Renal pelvis (tissue), 4 donors: ENCODE results near the gene PCDHGB7. TPM values are rescaled to one million over a fixed set of nuclear protein-coding genes. Genes with fewer than 3 reads are reported as not detected.
"Not testable (repeated sequence)": the region's sequence is repeated elsewhere in the genome, so short reads cannot be mapped to it uniquely, and the experiment has no call there.

Experiments
- DNase-seq: peaks from one replicate; pipeline ENCODE4 v3.0.0-alpha.2; 2013
- polyA plus RNA-seq, 3 donors: library from polyadenylated mRNA; unstranded; fragments of 120-200 nt; gene quantifications; one replicate each; pipeline ENCODE4 v1.2.1, GENCODE V29; 2013; ENCODE audit not compliant: insufficient read length in 3 of 3

PCDHGB7 gene
- polyA plus RNA-seq, 3 donors: 11.0 to 17.3 (median 16.1) TPM

DNA sequence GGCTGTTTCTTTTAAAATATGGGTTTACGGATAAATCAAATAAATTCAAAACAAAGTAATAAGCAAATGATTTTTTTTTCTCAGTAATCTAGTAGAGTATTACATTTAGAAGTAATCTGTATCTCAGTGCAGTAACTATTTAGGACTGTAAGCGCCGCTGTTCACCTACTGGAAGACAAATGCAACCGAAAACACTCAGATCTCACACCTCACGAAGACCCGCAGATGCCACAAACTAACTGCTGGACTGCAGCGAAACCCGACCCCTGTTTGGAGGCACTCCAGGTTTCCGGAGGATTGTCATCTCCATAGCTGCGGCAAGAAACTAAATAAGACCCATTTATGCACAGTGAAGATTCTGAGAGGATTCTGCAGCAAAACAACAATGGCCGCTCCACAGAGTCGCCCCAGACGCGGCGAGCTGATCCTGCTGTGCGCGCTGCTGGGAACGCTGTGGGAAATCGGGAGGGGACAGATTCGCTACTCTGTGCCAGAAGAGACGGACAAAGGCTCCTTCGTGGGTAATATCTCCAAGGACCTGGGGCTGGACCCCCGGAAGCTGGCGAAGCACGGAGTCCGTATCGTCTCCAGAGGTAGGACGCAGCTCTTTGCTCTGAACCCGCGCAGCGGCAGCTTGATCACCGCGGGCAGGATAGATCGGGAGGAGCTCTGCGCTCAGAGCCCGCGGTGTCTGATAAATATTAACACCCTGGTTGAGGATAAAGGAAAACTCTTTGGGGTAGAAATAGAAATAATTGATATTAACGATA is 24.9 kb upstream of the PCDHGB7 start, which contains the start of gene PCDHGA8:
TSS of gene PCDHGA8 (plus strand) at position 205 of the 770 bp plus-strand sequence. CDS start at position 386, 181 bp downstream.
- DNase-seq: no peak

DNA sequence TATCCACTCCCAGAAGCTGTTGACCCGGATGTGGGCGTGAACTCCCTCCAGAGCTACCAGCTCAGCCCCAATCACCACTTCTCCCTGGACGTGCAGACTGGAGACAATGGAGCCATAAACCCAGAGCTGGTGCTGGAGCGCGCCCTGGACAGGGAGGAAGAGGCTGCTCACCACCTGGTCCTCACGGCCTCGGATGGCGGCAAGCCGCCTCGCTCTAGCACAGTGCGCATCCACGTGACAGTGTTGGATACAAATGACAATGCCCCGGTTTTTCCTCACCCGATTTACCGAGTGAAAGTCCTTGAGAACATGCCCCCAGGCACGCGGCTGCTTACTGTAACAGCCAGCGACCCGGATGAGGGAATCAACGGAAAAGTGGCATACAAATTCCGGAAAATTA is 24.2 kb upstream of the PCDHGB7 start:
- no peak for DNase-seq

DNA sequence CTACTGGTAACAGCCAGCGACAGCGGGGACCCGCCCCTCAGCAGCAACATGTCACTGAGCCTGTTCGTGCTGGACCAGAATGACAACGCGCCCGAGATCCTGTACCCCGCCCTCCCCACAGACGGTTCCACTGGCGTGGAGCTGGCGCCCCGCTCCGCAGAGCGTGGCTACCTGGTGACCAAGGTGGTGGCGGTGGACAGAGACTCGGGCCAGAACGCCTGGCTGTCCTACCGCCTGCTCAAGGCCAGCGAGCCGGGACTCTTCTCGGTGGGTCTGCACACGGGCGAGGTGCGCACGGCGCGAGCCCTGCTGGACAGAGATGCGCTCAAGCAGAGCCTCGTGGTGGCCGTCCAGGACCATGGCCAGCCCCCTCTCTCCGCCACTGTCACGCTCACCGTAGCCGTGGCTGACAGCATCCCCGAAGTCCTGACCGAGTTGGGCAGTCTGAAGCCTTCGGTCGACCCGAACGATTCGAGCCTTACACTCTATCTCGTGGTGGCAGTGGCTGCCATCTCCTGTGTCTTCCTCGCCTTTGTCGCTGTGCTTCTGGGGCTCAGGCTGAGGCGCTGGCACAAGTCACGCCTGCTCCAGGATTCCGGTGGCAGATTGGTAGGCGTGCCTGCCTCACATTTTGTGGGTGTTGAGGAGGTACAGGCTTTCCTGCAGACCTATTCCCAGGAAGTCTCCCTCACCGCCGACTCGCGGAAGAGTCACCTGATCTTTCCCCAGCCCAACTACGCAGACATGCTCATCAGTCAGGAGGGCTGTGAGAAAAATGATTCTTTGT is 22.9 kb upstream of the PCDHGB7 start:
- DNase-seq: not testable (repeated sequence)

DNA sequence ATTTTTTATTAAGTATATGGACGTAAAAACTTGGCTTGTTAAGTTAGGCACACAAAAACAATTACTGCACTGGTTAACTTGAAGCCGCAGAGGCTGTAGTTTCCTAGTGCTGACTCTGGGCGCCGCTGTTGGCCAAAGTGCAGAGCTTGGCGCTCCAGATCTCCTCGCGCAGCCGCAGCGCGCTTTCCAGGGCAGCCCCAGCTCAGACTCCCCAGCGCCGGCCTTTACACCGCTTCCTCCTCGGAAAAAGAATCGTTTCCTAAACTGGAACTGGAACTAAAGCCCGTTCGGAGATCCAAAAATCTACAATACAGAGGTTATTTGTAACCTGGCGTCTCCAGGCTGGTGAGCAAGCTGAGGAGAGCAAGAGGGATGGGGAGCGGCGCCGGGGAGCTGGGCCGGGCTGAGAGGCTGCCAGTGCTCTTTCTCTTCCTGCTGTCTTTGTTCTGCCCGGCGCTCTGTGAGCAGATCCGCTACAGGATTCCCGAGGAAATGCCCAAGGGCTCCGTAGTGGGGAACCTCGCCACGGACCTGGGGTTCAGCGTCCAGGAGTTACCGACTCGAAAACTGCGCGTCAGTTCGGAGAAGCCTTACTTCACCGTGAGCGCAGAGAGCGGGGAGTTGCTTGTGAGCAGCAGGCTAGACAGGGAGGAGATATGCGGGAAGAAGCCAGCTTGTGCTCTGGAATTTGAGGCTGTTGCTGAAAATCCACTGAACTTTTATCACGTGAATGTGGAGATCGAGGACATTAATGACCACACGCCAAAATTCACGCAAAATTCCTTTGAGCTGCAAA is 19.5 kb upstream of the PCDHGB7 start, which contains the start of gene PCDHGB5:
TSS of gene PCDHGB5 (plus strand) at position 192 of the 796 bp plus-strand sequence. CDS start at position 373, 181 bp downstream.
- DNase-seq: not testable (repeated sequence)

DNA sequence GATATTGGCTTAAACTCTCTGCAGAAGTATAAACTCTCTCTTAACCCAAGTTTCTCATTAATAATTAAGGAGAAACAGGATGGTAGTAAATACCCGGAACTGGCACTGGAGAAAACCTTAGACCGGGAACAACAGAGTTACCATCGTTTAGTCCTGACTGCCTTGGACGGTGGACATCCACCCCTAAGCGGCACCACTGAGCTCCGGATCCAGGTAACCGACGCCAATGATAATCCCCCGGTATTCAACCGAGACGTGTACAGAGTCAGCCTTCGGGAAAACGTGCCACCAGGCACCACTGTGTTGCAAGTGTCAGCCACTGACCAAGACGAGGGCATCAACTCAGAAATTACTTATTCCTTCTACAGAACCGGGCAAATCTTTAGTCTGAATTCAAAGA is 18.9 kb upstream of the PCDHGB7 start:
- no peak for DNase-seq

DNA sequence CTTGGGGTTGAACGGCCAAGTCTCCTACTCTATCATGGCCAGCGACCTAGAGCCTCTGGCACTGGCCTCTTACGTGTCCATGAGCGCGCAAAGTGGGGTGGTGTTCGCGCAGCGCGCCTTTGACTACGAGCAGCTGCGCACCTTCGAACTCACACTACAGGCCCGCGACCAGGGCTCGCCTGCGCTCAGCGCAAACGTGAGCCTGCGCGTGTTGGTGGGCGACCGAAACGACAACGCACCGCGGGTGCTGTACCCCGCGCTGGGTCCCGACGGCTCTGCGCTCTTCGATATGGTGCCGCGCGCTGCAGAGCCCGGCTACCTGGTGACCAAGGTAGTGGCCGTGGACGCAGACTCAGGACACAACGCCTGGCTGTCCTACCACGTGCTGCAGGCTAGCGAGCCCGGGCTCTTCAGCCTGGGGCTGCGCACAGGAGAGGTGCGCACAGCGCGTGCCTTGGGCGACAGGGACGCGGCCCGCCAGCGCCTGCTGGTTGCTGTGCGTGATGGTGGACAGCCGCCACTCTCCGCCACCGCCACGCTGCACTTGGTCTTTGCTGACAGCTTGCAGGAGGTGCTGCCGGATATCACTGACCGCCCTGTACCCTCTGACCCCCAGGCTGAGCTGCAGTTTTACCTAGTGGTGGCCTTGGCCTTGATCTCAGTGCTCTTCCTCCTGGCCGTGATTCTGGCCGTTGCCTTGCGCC is 17.8 kb upstream of the PCDHGB7 start:
- no peak for DNase-seq

DNA sequence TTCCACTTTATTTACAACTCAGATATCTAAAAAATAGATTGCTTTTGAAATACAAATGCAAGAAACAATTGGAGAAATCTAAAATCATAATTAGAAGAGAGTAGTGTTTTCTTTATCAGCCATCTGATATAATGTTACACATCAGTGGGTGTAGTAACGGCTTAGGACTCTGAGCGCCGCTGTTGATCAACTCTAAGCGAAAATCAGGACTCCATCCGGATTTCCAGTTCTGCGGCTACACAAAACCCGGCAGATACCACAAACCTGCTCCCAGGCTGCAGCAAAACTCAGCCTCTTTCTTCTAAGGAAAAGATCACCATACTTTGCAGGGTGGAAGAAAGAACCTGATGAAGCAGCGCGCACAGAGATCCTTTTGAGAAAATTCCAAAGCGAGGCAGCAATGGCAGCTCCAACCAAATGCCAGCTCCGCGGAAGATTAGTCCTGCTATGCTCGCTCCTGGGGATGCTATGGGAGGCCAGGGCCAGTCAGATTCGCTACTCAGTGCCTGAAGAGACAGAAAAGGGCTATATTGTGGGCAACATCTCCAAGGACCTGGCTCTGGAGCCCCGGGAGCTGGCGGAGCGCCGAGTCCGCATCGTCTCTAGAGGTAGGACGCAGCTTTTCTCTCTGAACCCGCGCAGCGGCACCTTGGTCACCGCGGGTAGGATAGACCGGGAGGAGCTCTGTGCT is 14.8 kb upstream of the PCDHGB7 start, which contains the start of gene PCDHGA9:
TSS of gene PCDHGA9 (plus strand) at position 226 of the 691 bp plus-strand sequence. CDS start at position 401, 175 bp downstream.
- DNase-seq: no peak

DNA sequence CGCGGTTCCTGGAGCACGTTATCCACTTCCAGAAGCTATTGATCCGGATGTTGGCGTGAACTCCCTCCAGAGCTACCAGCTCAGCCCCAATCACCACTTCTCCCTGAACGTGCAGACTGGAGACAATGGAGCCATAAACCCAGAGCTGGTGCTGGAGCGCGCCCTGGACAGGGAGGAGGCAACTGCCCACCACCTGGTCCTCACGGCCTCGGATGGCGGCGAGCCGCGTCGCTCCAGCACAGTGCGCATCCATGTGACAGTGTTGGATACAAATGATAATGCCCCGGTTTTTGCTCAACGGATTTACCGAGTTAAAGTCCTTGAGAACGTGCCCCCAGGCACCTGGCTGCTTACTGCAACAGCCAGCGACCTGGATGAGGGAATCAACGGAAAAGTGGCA is 14.1 kb upstream of the PCDHGB7 start:
- DNase-seq: no peak

DNA sequence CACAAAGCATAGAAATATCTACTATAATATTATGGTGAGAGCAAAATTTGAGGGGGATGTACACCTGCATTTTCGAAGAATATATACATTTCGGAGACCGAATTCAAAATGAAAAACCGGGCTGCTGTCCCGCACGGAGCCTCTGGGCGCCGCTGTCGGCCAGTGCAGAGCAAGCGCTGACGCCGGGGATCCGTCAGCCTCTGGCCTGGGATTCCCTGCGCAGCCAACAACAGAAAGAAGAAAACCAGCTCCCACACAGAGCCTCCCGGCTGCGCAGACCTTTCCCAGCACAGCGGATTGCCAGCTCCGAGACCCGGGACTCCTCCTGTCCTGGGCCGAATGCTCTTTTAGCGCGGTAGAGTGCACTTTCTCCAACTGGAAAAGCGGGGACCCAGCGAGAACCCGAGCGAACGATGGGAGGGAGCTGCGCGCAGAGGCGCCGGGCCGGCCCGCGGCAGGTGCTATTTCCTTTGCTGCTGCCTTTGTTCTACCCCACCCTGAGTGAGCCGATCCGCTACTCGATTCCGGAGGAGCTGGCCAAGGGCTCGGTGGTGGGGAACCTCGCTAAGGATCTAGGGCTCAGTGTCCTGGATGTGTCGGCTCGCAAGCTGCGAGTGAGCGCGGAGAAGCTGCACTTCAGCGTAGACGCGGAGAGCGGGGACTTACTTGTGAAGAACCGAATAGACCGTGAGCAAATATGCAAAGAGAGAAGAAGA is 9.5 kb upstream of the PCDHGB7 start, which contains the start of gene PCDHGB6:
TSS of gene PCDHGB6 (plus strand) at position 232 of the 716 bp plus-strand sequence. CDS start at position 414, 182 bp downstream.
- DNase-seq: not testable (repeated sequence)

DNA sequence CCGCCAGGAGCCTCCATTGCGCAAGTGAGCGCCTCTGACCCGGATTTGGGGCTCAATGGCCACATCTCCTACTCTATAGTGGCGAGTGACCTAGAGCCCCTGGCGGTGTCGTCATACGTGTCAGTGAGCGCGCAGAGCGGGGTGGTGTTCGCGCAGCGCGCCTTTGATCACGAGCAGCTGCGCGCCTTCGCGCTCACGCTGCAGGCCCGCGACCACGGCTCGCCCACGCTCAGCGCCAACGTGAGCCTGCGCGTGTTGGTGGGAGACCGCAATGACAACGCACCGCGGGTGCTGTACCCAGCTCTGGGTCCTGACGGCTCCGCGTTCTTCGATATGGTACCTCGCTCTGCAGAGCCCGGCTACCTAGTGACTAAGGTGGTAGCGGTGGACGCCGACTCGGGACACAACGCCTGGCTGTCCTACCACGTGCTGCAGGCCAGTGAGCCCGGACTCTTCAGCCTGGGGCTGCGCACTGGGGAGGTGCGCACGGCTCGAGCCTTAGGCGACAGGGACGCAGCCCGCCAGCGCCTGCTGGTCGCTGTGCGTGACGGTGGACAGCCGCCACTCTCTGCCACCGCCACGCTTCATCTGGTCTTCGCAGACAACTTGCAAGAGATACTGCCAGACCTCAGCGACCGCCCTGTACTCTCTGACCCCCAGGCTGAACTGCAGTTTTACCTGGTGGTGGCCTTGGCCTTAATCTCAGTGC is 7.7 kb upstream of the PCDHGB7 start:
- no peak for DNase-seq

DNA sequence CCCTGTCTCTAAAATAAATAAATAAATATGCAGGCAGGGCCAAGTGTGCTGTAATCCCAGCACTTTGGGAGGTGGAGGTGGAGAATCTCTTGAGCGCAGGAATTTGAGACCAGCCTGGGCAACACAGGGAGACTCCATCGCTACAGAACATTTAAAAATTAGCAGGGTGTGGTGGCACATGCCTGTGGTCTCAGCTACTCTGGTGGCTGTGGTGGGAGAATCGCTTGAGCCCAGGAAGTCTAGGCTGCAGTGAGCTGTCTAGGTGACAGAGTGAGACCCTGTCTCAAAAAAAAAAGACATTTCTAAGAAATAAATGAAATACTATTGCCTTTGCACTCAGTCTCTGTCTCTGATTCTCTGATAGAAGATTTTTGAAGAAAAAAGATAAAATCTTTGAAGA is 5.9 kb upstream of the PCDHGB7 start:
- DNase-seq: no peak

DNA sequence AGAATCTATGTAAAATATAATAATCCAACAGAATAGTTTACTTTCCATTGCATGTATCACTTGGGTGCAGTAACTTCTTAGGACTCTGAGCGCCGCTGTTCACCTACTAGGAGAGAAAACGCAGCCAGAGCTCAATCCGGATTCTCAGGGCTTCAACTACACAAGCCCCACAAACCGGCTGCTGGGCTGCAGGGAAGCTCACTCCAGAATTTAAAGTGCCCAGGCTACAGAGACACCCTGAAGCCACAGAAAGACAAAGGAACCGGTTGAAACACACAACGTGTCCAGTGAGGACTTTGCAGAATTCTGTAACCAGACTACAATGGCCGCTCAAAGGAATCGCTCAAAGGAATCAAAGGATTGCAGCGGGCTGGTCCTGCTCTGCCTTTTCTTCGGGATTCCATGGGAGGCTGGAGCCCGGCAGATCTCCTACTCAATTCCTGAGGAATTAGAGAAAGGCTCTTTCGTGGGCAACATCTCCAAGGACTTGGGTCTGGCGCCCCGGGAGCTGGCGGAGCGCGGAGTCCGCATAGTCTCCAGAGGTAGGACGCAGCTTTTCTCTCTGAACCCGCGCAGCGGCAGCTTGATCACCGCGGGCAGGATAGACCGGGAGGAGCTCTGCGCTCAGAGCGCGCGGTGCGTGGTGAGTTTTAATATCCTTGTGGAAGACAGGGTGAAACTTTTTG is 4.5 kb upstream of the PCDHGB7 start, which contains the start of gene PCDHGA10:
TSS of gene PCDHGA10 (plus strand) at position 134 of the 686 bp plus-strand sequence. CDS start at position 323, 189 bp downstream.
- no peak for DNase-seq

DNA sequence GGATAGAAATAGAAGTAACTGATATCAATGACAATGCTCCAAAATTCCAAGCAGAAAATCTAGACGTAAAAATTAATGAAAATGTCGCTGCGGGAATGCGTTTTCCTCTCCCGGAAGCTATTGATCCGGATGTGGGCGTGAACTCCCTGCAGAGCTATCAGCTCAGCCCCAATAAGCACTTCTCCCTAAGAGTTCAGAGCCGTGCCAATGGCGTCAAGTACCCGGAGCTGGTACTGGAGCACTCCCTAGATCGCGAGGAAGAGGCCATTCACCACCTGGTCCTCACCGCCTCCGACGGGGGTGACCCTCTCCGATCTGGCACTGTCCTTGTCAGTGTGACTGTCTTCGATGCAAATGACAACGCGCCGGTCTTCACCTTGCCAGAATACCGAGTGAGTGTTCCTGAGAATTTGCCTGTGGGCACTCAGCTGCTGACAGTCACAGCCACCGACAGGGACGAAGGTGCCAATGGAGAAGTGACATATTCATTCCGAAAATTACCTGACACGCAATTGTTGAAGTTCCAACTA is 3.9 kb upstream of the PCDHGB7 start:
- no peak for DNase-seq

DNA sequence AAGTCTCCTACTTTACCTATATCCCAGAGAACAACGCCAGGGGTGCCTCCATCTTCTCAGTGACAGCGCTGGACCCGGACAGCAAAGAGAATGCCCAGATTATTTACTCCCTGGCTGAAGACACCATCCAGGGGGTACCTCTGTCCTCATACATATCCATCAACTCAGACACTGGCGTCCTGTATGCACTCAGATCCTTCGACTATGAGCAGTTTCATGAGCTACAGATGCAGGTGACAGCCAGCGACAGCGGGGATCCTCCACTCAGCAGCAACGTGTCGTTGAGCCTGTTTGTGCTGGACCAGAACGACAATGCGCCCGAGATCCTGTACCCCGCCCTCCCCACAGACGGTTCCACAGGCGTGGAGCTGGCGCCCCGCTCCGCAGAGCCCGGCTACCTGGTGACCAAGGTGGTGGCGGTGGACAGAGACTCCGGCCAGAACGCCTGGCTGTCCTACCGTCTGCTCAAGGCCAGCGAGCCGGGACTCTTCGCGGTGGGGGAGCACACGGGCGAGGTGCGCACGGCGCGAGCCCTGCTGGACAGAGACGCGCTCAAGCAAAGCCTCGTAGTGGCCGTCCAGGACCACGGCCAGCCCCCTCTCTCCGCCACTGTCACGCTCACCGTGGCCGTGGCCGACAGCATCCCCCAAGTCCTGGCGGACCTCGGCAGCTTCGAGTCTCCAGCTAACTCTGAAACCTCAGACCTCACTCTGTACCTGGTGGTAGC is 2.8 kb upstream of the PCDHGB7 start:
- not testable (repeated sequence) for DNase-seq

DNA sequence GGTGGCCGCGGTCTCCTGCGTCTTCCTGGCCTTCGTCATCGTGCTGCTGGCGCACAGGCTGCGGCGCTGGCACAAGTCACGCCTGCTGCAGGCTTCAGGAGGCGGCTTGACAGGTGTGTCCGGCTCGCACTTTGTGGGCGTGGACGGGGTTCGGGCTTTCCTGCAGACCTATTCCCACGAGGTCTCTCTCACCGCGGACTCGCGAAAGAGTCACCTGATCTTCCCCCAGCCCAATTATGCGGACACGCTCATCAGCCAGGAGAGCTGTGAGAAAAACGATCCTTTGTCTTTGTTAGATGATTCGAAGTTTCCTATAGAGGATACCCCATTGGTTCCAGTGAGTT is 2.2 kb upstream of the PCDHGB7 start:
- not testable (repeated sequence) for DNase-seq

DNA sequence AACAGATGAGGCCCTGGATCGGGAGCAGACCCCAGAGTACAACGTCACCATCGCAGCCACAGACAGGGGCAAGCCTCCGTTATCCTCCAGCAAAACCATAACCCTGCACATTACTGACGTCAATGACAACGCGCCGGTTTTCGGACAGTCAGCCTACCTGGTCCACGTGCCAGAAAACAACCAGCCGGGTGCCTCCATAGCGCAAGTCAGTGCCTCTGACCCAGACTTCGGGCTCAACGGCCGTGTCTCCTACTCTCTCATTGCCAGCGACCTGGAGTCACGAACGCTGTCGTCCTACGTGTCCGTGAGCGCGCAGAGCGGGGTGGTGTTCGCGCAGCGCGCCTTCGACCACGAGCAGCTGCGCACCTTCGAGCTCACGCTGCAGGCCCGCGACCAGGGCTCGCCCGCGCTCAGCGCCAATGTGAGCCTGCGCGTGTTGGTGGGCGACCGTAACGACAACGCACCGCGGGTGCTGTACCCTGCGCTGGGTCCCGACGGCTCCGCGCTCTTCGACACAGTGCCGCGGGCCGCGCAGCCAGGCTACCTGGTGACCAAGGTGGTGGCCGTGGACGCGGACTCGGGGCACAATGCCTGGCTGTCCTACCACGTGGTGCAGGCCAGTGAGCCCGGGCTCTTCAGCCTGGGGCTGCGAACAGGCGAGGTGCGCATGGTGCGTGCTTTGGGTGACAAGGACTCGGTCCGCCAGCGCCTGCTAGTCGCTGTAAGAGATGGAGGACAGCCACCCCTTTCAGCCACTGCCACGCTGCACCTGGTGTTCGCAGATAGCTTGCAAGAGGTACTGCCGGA is 1.8 kb downstream of the PCDHGB7 start:
- DNase-seq: no peak
